Upper lobe of right lung (tissue), 1 donor: ENCODE results near the gene RPLP1. TPM values are rescaled to one million over a fixed set of nuclear protein-coding genes. Genes with fewer than 3 reads are reported as not detected.

Source experiments
- ATAC-seq: fragments of 200-7000 bp; cut with Tn5 transposase; one replicate; pipeline ENCODE4 v1.9.1; 2020; ENCODE audit warnings: mild to moderate bottlenecking, moderate library complexity
- DNase-seq: peaks from one replicate; pipeline ENCODE4 v3.0.0-alpha.2; 2020
- H3K27ac ChIP-seq: fragments of 200-600 bp; one replicate; pipeline ENCODE4 v1.8.0; 2022
- H3K27me3 ChIP-seq: fragments of 200-600 bp; one replicate; pipeline ENCODE4 v1.8.0; 2022; ENCODE audit warnings: mild to moderate bottlenecking
- H3K36me3 ChIP-seq: fragments of 200-600 bp; one replicate; pipeline ENCODE4 v1.8.0; 2022
- H3K4me1 ChIP-seq: fragments of 200-600 bp; one replicate; pipeline ENCODE4 v1.8.0; 2022
- H3K4me3 ChIP-seq: fragments of 200-600 bp; one replicate; pipeline ENCODE4 v1.8.0; 2022; ENCODE audit warnings: mild to moderate bottlenecking
- H3K9me3 ChIP-seq: fragments of 200-600 bp; one replicate; pipeline ENCODE4 v1.8.0; 2022
- CTCF ChIP-seq: fragments of 200-600 bp; IDR thresholded peaks from one replicate; pipeline ENCODE4 v1.8.0; 2022; ENCODE audit warnings: antibody characterized with exemption
- intact Hi-C: fragments of 100-400 bp; cut with DNase I; formaldehyde crosslinking; loops from one replicate; pipeline ENCODE4 v1.11.0; 2022
- long read RNA-seq: library from polyadenylated mRNA; unstranded; transcript quantifications from one replicate; pipeline ENCODE4 v2.0.0, GENCODE V29; 2021
- total RNA-seq: library from RNA; stranded (reverse); fragmentation: NEBNext Ultra II Directional; extraction: Animal tissue kit (Norgen Biotek cat#: 25700); gene quantifications from one replicate; pipeline ENCODE4 v1.2.1, GENCODE V29; 2021
- donor health status: DM: no; HTN: yes; CAD: no; lungs with severe emphysema.

RPLP1 gene
- 1,255 TPM for total RNA-seq
- long read RNA-seq, transcript RPLP1-201 (4 exons, 1,197 nt), result major isoform, 502 of 514 reads
- long read RNA-seq, transcript RPLP1-202 (3 exons, 445 nt), result minor isoform, 7 of 514 reads
- long read RNA-seq, partial matches to known transcripts, result 2 of 514 reads
- long read RNA-seq, other reads (novel, unspliced or antisense), result 2 of 514 reads

DNA sequence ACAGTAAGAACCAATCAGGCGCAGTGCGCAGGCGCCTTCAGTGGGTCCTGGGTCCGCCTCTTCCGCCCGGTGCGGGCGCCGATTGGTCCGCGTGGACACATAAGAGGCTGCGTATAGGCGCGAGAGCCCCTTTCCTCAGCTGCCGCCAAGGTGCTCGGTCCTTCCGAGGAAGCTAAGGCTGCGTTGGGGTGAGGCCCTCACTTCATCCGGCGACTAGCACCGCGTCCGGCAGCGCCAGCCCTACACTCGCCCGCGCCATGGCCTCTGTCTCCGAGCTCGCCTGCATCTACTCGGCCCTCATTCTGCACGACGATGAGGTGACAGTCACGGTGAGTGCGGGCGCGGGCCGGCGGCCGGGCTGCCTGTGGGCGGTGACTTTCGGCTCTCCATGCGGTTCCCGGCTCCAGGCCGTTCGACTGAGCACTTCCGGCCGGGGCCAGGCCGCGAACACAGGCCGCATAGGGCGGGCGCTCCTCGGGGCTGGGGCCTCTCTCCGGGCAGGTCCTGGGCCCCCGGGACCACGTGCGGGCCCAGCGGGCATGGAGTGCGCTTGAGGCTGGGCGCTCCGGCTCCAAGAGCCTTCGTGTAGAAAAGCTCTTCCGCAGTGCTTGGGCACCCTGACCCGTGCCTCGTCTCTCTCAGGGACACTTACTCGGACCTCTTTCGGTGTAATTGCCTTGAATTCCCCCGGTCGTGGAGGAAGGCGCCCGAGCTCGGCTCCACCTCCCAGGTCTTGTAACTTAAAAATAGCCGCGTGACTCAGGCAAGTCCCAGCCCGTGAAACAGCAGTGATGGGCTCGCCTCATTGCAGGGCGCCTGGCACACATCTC lies at the start of gene RPLP1:
Gene RPLP1 (plus strand): TSS at position 127 of the 830 bp plus-strand sequence. CDS start 131 bp downstream, at position 258.
- Histone ChIP-seq H3K27ac (peak within 1 kb of the TSS; percentile 93), H3K4me3 (peak within 1 kb of the TSS; percentile 95), H3K27me3 (no peaks in the 10 kb centered on the region), H3K4me1 (peaks cover 23% of the 10 kb centered on the region), H3K36me3 (peaks cover 35% of the 10 kb centered on the region), H3K9me3 (no peaks in the 10 kb centered on the region)
- intact Hi-C loops, result no loop called here
- ATAC-seq (peak; percentile 97), DNase-seq (peak; percentile 98)
- TF ChIP-seq CTCF, result no peak

- Histone ChIP-seq H3K36me3 (peaks cover 8% of the 10 kb centered on the region), H3K9me3 (no peaks in the 10 kb centered on the region), H3K27me3 (no peaks in the 10 kb centered on the region), H3K27ac (no peak overlapping the region), H3K4me3 (no peak overlapping the region), H3K4me1 (no peaks in the 10 kb centered on the region)
- intact Hi-C loops, result no loop called here
- no peak for TF ChIP-seq CTCF
- DNase-seq (no peak), ATAC-seq (no peak)
Observed at GRCh38 chr15:69403594-69403993, 49.0 kb upstream of the RPLP1 start.

- DNase-seq (no peak), ATAC-seq (no peak)
- no peak overlapping the region for H3K4me3 ChIP-seq
- H3K27ac ChIP-seq, result no peak overlapping the region
- H3K27me3 ChIP-seq, result no peaks in the 10 kb centered on the region
- H3K36me3 ChIP-seq, result no peaks in the 10 kb centered on the region
- intact Hi-C loops, result no loop called here
- no peak for TF ChIP-seq CTCF
- H3K9me3 ChIP-seq, result no peaks in the 10 kb centered on the region
- H3K4me1 ChIP-seq, result no peaks in the 10 kb centered on the region
Observed at GRCh38 chr15:69405110-69405509, 47.5 kb upstream of the RPLP1 start.

GRCh38 chr15:69407719-69408400 lies 44.8 kb upstream of the RPLP1 start:
- H3K27me3 ChIP-seq, result no peaks in the 10 kb centered on the region
- TF ChIP-seq CTCF, result no peak
- H3K36me3 ChIP-seq, result no peaks in the 10 kb centered on the region
- ATAC-seq (no peak), DNase-seq (no peak)
- H3K4me1 ChIP-seq, result no peaks in the 10 kb centered on the region
- H3K4me3 ChIP-seq, result no peak overlapping the region
- intact Hi-C loops, result no loop called here
- no peak overlapping the region for H3K27ac ChIP-seq
- H3K9me3 ChIP-seq, result no peaks in the 10 kb centered on the region

DNA sequence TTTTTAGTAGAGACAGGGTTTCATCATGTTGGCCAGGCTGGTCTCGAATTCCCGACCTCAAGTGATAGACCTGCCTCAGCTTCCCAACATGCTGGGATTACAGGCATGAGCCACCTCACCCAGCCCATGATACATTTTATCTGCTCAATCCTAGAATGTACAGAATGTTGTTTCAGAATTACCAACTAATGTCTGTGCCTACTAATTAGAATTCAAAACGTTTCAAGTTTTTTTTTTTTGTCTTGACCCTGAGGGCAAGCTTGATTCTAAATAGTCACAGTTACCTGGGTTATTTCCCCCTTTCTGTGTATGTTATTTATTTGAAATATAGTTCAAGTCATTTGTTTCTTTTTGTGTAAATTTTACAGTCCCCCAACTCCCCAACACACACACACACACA lies 43.8 kb upstream of the RPLP1 start:
- no peaks in the 10 kb centered on the region for H3K4me1 ChIP-seq
- intact Hi-C loops, result no loop called here
- H3K27me3 ChIP-seq, result no peaks in the 10 kb centered on the region
- no peak overlapping the region for H3K4me3 ChIP-seq
- no peak for TF ChIP-seq CTCF
- H3K9me3 ChIP-seq, result no peaks in the 10 kb centered on the region
- DNase-seq (no peak), ATAC-seq (no peak)
- H3K27ac ChIP-seq, result no peak overlapping the region
- H3K36me3 ChIP-seq, result no peaks in the 10 kb centered on the region
